Vagina (tissue), 2 donors: Measurements from ENCODE around the gene FNDC11.

ENCODE experiments used
- CTCF ChIP-seq, 3 experiments: fragments of 450-650 bp in 2 of 3; fragments of 200-600 bp in 1 of 3; sonication (generic) in 1 of 3; IDR thresholded peaks; one replicate each; pipeline ENCODE4 v1.5.1; 2017 to 2019; ENCODE audit warnings: antibody characterized with exemption in 3 of 3, mild to moderate bottlenecking in 2 of 3, moderate library complexity in 2 of 3
- POLR2A ChIP-seq, 2 donors: fragments of 450-650 bp; IDR thresholded peaks; one replicate each; pipeline ENCODE4 v1.6.1; 2017; ENCODE audit warnings: antibody characterized with exemption in 2 of 2, mild to moderate bottlenecking in 2 of 2, moderate library complexity in 2 of 2
- POLR2AphosphoS5 ChIP-seq, 2 donors: sonication (generic); formaldehyde crosslinking; IDR thresholded peaks; one replicate each; pipeline ENCODE4 v1.9.0; 2017; ENCODE audit warnings: antibody characterized with exemption in 2 of 2, mild to moderate bottlenecking in 2 of 2, low read depth in 1 of 2; ENCODE audit not compliant: insufficient read depth in 1 of 2

GRCh38 chr20:63568986-63569949 lies 15.3 kb downstream of the FNDC11 start:
- TF ChIP-seq CTCF (IDR thresholded peaks at IDR 0.05): no peak
- TF ChIP-seq POLR2AphosphoS5 (IDR thresholded peaks at IDR 0.05; ENCODE audit: insufficient read depth in 1 of 2, low read depth in 1 of 2): no peak
- TF ChIP-seq POLR2A (IDR thresholded peaks at IDR 0.05): no peak
